Hepatocyte (in vitro differentiated cells): ENCODE results near the gene ANGPTL4. TPM values are rescaled to one million over a fixed set of nuclear protein-coding genes. Genes with fewer than 3 reads are reported as not detected.
"Not testable (repeated sequence)": the region's sequence is repeated elsewhere in the genome, so short reads cannot be mapped to it uniquely, and the experiment has no call there.

Source experiments
- DNase-seq: peaks from one replicate; pipeline ENCODE4 v3.0.0-alpha.2; 2016; ENCODE audit warnings: low spot score
- H2AFZ ChIP-seq: fragments of 200-600 bp; sonication (generic); 2 replicates; pipeline ENCODE4 v1.6.0; 2016; ENCODE audit warnings: antibody characterized with exemption, mild to moderate bottlenecking
- H3K27ac ChIP-seq: fragments of 200-600 bp; sonication (generic); 2 replicates; pipeline ENCODE4 v1.5.1; 2016; ENCODE audit warnings: mild to moderate bottlenecking
- H3K27me3 ChIP-seq: fragments of 200-600 bp; sonication (generic); 2 replicates; pipeline ENCODE4 v1.6.1; 2016
- H3K36me3 ChIP-seq: fragments of 200-600 bp; sonication (generic); replicated peaks from 2 replicates; pipeline ENCODE4 v1.5.1; 2016; ENCODE audit warnings: low read depth; ENCODE audit not compliant: insufficient read depth
- H3K4me1 ChIP-seq: fragments of 200-600 bp; sonication (generic); 2 replicates; pipeline ENCODE4 v1.5.1; 2016; ENCODE audit warnings: mild to moderate bottlenecking, moderate library complexity; ENCODE audit not compliant: insufficient read depth
- H3K4me2 ChIP-seq: fragments of 200-600 bp; sonication (generic); 2 replicates; pipeline ENCODE4 v1.6.0; 2016
- H3K4me3 ChIP-seq: fragments of 200-600 bp; sonication (generic); 2 replicates; pipeline ENCODE4 v1.5.1; 2016; ENCODE audit warnings: mild to moderate bottlenecking
- H3K79me2 ChIP-seq: fragments of 200-600 bp; sonication (generic); 2 replicates; pipeline ENCODE4 v1.6.0; 2017; ENCODE audit warnings: mild to moderate bottlenecking
- H3K9me2 ChIP-seq: fragments of 200-600 bp; sonication (generic); replicated peaks from 2 replicates; pipeline ENCODE4 v1.6.0; 2017; ENCODE audit warnings: mild to moderate bottlenecking; ENCODE audit not compliant: insufficient read depth
- H3K9me3 ChIP-seq: fragments of 200-600 bp; sonication (generic); 2 replicates; pipeline ENCODE4 v1.5.1; 2016; ENCODE audit warnings: low read depth, mild to moderate bottlenecking
- H4K20me1 ChIP-seq: fragments of 200-600 bp; sonication (generic); 2 replicates; pipeline ENCODE4 v1.6.0; 2016; ENCODE audit warnings: mild to moderate bottlenecking; ENCODE audit not compliant: insufficient read depth, poor library complexity, severe bottlenecking
- CTCF ChIP-seq: fragments of 200-600 bp; sonication (generic); IDR thresholded peaks from 2 replicates; pipeline ENCODE4 v1.5.1; 2016; ENCODE audit warnings: antibody characterized with exemption, mild to moderate bottlenecking; ENCODE audit not compliant: poor library complexity
- EZH2 ChIP-seq: fragments of 200-600 bp; sonication (generic); IDR thresholded peaks from 2 replicates; pipeline ENCODE4 v1.6.1; 2016; ENCODE audit warnings: antibody characterized with exemption, mild to moderate bottlenecking, borderline replicate concordance
- EZH2phosphoT487 ChIP-seq: fragments of 200-600 bp; sonication (generic); IDR thresholded peaks from one replicate; pipeline ENCODE4 v1.6.1; 2018; ENCODE audit warnings: antibody characterized with exemption, mild to moderate bottlenecking, low read depth, moderate library complexity; ENCODE audit not compliant: unreplicated experiment, severe bottlenecking
- WGBS: methylation state at CpG from one replicate; pipeline ENCODE4 v1.1.6; 2016; ENCODE audit warnings: low lambda C conversion rate; ENCODE audit errors: missing lambda C conversion rate; 5-methylcytosine and 5-hydroxymethylcytosine counted together
- polyA plus RNA-seq: library from polyadenylated mRNA; unstranded; fragments of >200 nt; fragmentation: Nextera tagmentation; extraction: Ambion mirVana; gene quantifications from 2 replicates; pipeline ENCODE4 v1.2.1, GENCODE V29; 2016
- total RNA-seq: library from RNA; depleted of rRNA; stranded (reverse); fragments of >200 nt; gene quantifications from 2 replicates; pipeline ENCODE4 v1.2.3, GENCODE V29; 2014

Gene ANGPTL4
- total and polyA plus RNA-seq, 2 experiments from 2014 or later = 14.7 to 23.4 TPM

GRCh38 chr19:8371011-8371804, 7.3 kb downstream of the ANGPTL4 start:
- no peak for DNase-seq
- Histone ChIP-seq H3K27me3 (no peaks in the 10 kb centered on the region), H2AFZ (no peak overlapping the region), H3K4me1 (peaks cover 18% of the 10 kb centered on the region), H3K9me3 (no peaks in the 10 kb centered on the region), H3K79me2 (peaks cover 3% of the 10 kb centered on the region), H3K36me3 (no peaks in the 10 kb centered on the region), H3K4me2 (no peak overlapping the region), H3K9me2 (no peaks in the 10 kb centered on the region), H4K20me1 (no peaks in the 10 kb centered on the region), H3K27ac (no peak overlapping the region), H3K4me3 (no peak overlapping the region)
- WGBS = 91% methylated on average over 28 of the region's 28 CpGs
- TF ChIP-seq EZH2phosphoT487 (no peak), EZH2 (no peak), CTCF (no peak)

GRCh38 chr19:8373867-8374813, 10.2 kb downstream of the ANGPTL4 start:
- no peak for TF ChIP-seq CTCF
- TF ChIP-seq EZH2phosphoT487 = no peak
- TF ChIP-seq EZH2 = no peak
- 88% methylated on average over 26 of the region's 26 CpGs for WGBS
- Histone ChIP-seq H3K4me3 (no peak overlapping the region), H3K4me1 (peaks cover 3% of the 10 kb centered on the region), H3K36me3 (no peaks in the 10 kb centered on the region), H3K9me2 (no peaks in the 10 kb centered on the region), H3K4me2 (no peak overlapping the region), H3K27me3 (no peaks in the 10 kb centered on the region), H4K20me1 (no peaks in the 10 kb centered on the region), H2AFZ (no peak overlapping the region), H3K9me3 (no peaks in the 10 kb centered on the region), H3K79me2 (no peaks in the 10 kb centered on the region), H3K27ac (peak overlapping the region; percentile 30)
- no peak for DNase-seq

- not testable (repeated sequence) for H3K4me2 ChIP-seq, H3K27me3 ChIP-seq, H3K79me2 ChIP-seq, H4K20me1 ChIP-seq, DNase-seq, H3K27ac ChIP-seq, H3K4me1 ChIP-seq, H3K36me3 ChIP-seq, H2AFZ ChIP-seq, H3K9me2 ChIP-seq, H3K9me3 ChIP-seq, H3K4me3 ChIP-seq
- 99% methylated on average over 24 of the region's 32 CpGs for WGBS
These were observed 11.8 kb downstream of the ANGPTL4 start for GRCh38 chr19:8375766-8376165.

- not testable (repeated sequence) for H3K27ac ChIP-seq, H2AFZ ChIP-seq, H3K9me3 ChIP-seq, H3K36me3 ChIP-seq, DNase-seq, H3K4me1 ChIP-seq, H4K20me1 ChIP-seq, H3K79me2 ChIP-seq, H3K4me2 ChIP-seq, H3K9me2 ChIP-seq, H3K27me3 ChIP-seq, H3K4me3 ChIP-seq
- WGBS = 91% methylated on average over 10 of the region's 10 CpGs
These were observed 12.5 kb downstream of the ANGPTL4 start for GRCh38 chr19:8376373-8376974.
